GM23248 (cell line): Measurements from ENCODE around the gene CD248. TPM values are rescaled to one million over a fixed set of nuclear protein-coding genes. Genes with fewer than 3 reads are reported as not detected.

ENCODE experiments used
- DNase-seq: peaks from one replicate; pipeline ENCODE4 v3.0.0-alpha.2; 2015
- H2AFZ ChIP-seq: fragments of 200-600 bp; sonication (generic); 2 replicates; pipeline ENCODE4 v1.6.1; 2016; ENCODE audit warnings: antibody characterized with exemption
- H3F3A ChIP-seq: fragments of 200-600 bp; sonication (generic); 2 replicates; pipeline ENCODE4 v1.6.1; 2016; ENCODE audit warnings: mild to moderate bottlenecking, antibody characterized with exemption, mixed run types; ENCODE audit not compliant: insufficient read depth
- H3K27ac ChIP-seq: fragments of 200-600 bp; sonication (generic); 2 replicates; pipeline ENCODE4 v1.5.1; 2016; ENCODE audit warnings: mild to moderate bottlenecking
- H3K27me3 ChIP-seq: fragments of 200-600 bp; sonication (generic); replicated peaks from 2 replicates; pipeline ENCODE4 v1.6.1; 2016; ENCODE audit warnings: mild to moderate bottlenecking; ENCODE audit not compliant: insufficient read depth
- H3K36me3 ChIP-seq: fragments of 200-600 bp; sonication (generic); 2 replicates; pipeline ENCODE4 v1.6.1; 2016; ENCODE audit warnings: low read depth, mild to moderate bottlenecking
- H3K4me1 ChIP-seq: fragments of 200-600 bp; sonication (generic); 2 replicates; pipeline ENCODE4 v1.6.1; 2016; ENCODE audit warnings: mild to moderate bottlenecking; ENCODE audit not compliant: insufficient read depth
- H3K4me2 ChIP-seq: fragments of 200-600 bp; sonication (generic); one replicate; pipeline ENCODE4 v1.6.1; 2016; ENCODE audit warnings: mild to moderate bottlenecking; ENCODE audit not compliant: unreplicated experiment
- H3K4me3 ChIP-seq: fragments of 200-600 bp; sonication (generic); 2 replicates; pipeline ENCODE4 v1.5.1; 2016; ENCODE audit warnings: mild to moderate bottlenecking
- H3K79me2 ChIP-seq: fragments of 200-600 bp; sonication (generic); 2 replicates; pipeline ENCODE4 v1.6.1; 2016; ENCODE audit warnings: mild to moderate bottlenecking; ENCODE audit not compliant: insufficient read depth
- H3K9ac ChIP-seq: fragments of 200-600 bp; sonication (generic); 2 replicates; pipeline ENCODE4 v1.6.1; 2016; ENCODE audit warnings: mild to moderate bottlenecking
- H3K9me2 ChIP-seq: fragments of 200-600 bp; sonication (generic); 2 replicates; pipeline ENCODE4 v1.6.1; 2016; ENCODE audit warnings: mixed run types, mild to moderate bottlenecking, moderate library complexity; ENCODE audit not compliant: insufficient read depth
- H3K9me3 ChIP-seq: fragments of 200-600 bp; sonication (generic); one replicate; pipeline ENCODE4 v1.6.1; 2017; ENCODE audit warnings: low read depth
- H4K20me1 ChIP-seq: fragments of 200-600 bp; sonication (generic); 2 replicates; pipeline ENCODE4 v1.6.0; 2016; ENCODE audit not compliant: insufficient read depth
- EZH2 ChIP-seq: fragments of 200-600 bp; sonication (generic); IDR thresholded peaks from 2 replicates; pipeline ENCODE4 v1.6.1; 2018; ENCODE audit warnings: antibody characterized with exemption, mild to moderate bottlenecking; ENCODE audit not compliant: insufficient read depth, poor library complexity, severe bottlenecking
- EZH2phosphoT487 ChIP-seq: fragments of 200-600 bp; sonication (generic); IDR thresholded peaks from 2 replicates; pipeline ENCODE4 v1.6.1; 2018; ENCODE audit warnings: antibody characterized with exemption, moderate library complexity, mild to moderate bottlenecking, low read depth; ENCODE audit not compliant: insufficient read depth
- WGBS, 2 experiments: methylation state at CpG; one replicate each; pipeline ENCODE4 v1.1.6; 2015 to 2017; ENCODE audit warnings: low lambda C conversion rate in 2 of 2, low coverage in 1 of 2; ENCODE audit errors: missing lambda C conversion rate in 2 of 2; 5-methylcytosine and 5-hydroxymethylcytosine counted together
- in situ Hi-C: fragments of 300-500 bp; cut with MboI; formaldehyde crosslinking; loops from 2 replicates; pipeline ENCODE4 v1.15.0; 2020
- polyA plus RNA-seq: library from polyadenylated mRNA; unstranded; fragments of >200 nt; fragmentation: Nextera tagmentation; extraction: Ambion mirVana; gene quantifications from 2 replicates; pipeline ENCODE4 v1.2.1, GENCODE V29; 2016
- total RNA-seq: library from RNA; depleted of rRNA; stranded (reverse); fragments of >200 nt; shearing (Covaris generic); gene quantifications from 2 replicates; pipeline ENCODE4 v1.2.3, GENCODE V29; 2014

The CD248 gene
- total and polyA plus RNA-seq, 2 experiments from 2014 or later = 212 to 616 TPM

GRCh38 chr11:66337103-66337899 is 20.5 kb upstream of the CD248 start:
- Histone ChIP-seq H3K27ac (peak overlapping the region; percentile 99), H3K79me2 (peaks cover 39% of the 10 kb centered on the region), H3K4me1 (peaks cover 10% of the 10 kb centered on the region), H2AFZ (no peak overlapping the region), H3K27me3 (no peaks in the 10 kb centered on the region), H3F3A (peaks cover 12% of the 10 kb centered on the region), H3K4me2 (peak overlapping the region; percentile 31), H3K4me3 (no peak overlapping the region), H3K9ac (peak overlapping the region; percentile 99), H4K20me1 (no peaks in the 10 kb centered on the region), H3K9me3 (no peaks in the 10 kb centered on the region), H3K9me2 (no peaks in the 10 kb centered on the region), H3K36me3 (no peaks in the 10 kb centered on the region; the same call in 1 of the 2 replicates)
- in situ Hi-C loops = no loop called here
- TF ChIP-seq EZH2 = no peak
- TF ChIP-seq EZH2phosphoT487 = no peak
- WGBS, 2 experiments = 35 to 40% methylated on average over 15 to 18 of the region's 18 CpGs
- peak; percentile 55 for DNase-seq

GRCh38 chr11:66336234-66337102 is 19.6 kb upstream of the CD248 start, which contains the start of gene RIN1:
RIN1 (minus strand) TSS chr11:66336434; CDS start chr11:66336402, 32 bp downstream.
- no peak within 1 kb of the TSS for H2AFZ ChIP-seq
- no peaks in the 10 kb centered on the region for H3K27me3 ChIP-seq
- peak within 1 kb of the TSS; percentile 91 for H3K4me3 ChIP-seq
- H3K9ac ChIP-seq = peak within 1 kb of the TSS; percentile 99
- TF ChIP-seq EZH2 (no peak), EZH2phosphoT487 (0 out of 2 replicates have a peak, but pooled peaks have one; percentile 29)
- in situ Hi-C loops = no loop called here
- 0 to 1% methylated on average over 21 to 22 of the region's 22 CpGs for WGBS, 2 experiments
- no peaks in the 10 kb centered on the region for H4K20me1 ChIP-seq
- H3K9me3 ChIP-seq = no peaks in the 10 kb centered on the region
- H3F3A ChIP-seq = peaks cover 12% of the 10 kb centered on the region
- peak within 1 kb of the TSS; percentile 92 for H3K4me2 ChIP-seq
- H3K4me1 ChIP-seq = peaks cover 10% of the 10 kb centered on the region
- no peaks in the 10 kb centered on the region; the same call in 1 of the 2 replicates for H3K36me3 ChIP-seq
- H3K9me2 ChIP-seq = no peaks in the 10 kb centered on the region
- peaks cover 39% of the 10 kb centered on the region for H3K79me2 ChIP-seq
- peak within 1 kb of the TSS; percentile 99 for H3K27ac ChIP-seq
- peak; percentile 98 for DNase-seq

- no peaks in the 10 kb centered on the region for H3K9me3 ChIP-seq
- peak overlapping the region; percentile 99 for H3K9ac ChIP-seq
- H3K9me2 ChIP-seq = no peaks in the 10 kb centered on the region
- H3K27me3 ChIP-seq = no peaks in the 10 kb centered on the region
- peak; percentile 80 for DNase-seq
- peaks cover 18% of the 10 kb centered on the region for H3F3A ChIP-seq
- no peaks in the 10 kb centered on the region for H4K20me1 ChIP-seq
- H3K4me3 ChIP-seq = peak overlapping the region; percentile 91
- H3K4me2 ChIP-seq = peak overlapping the region; percentile 92
- H3K27ac ChIP-seq = peak overlapping the region; percentile 99
- peaks cover 39% of the 10 kb centered on the region for H3K79me2 ChIP-seq
- no peak for TF ChIP-seq EZH2
- no peak for TF ChIP-seq EZH2phosphoT487
- no peak overlapping the region for H2AFZ ChIP-seq
- no peaks in the 10 kb centered on the region; the same call in 1 of the 2 replicates for H3K36me3 ChIP-seq
- peaks cover 10% of the 10 kb centered on the region for H3K4me1 ChIP-seq
- WGBS, 2 experiments = 0 to 2% methylated on average over 32 to 33 of the region's 35 CpGs
- in situ Hi-C loops = no loop called here
Measured at GRCh38 chr11:66335531-66336233, 18.8 kb upstream of the CD248 start.
